Skeletal muscle tissue (tissue), 4 donors: ENCODE results near the gene GPR155. TPM values are rescaled to one million over a fixed set of nuclear protein-coding genes. Genes with fewer than 3 reads are reported as not detected.
"Not testable (repeated sequence)": the region's sequence is repeated elsewhere in the genome, so short reads cannot be mapped to it uniquely, and the experiment has no call there.

Experiments used
- H3K27ac ChIP-seq: one replicate; pipeline ENCODE4 v1.7.0; 2013; ENCODE audit warnings: mild to moderate bottlenecking, low read depth, low read length, inconsistent platforms
- H3K27me3 ChIP-seq, 3 donors: one replicate each; pipeline ENCODE4 v1.7.0; 2013; ENCODE audit warnings: low read length in 3 of 3; ENCODE audit not compliant: control insufficient read depth in 3 of 3, insufficient read depth in 3 of 3
- H3K36me3 ChIP-seq, 3 donors: one replicate each; pipeline ENCODE4 v1.7.0; 2013; ENCODE audit warnings: low read length in 3 of 3; ENCODE audit not compliant: control insufficient read depth in 3 of 3, insufficient read depth in 3 of 3
- H3K4me1 ChIP-seq, 3 donors: one replicate each; pipeline ENCODE4 v1.7.0; 2013; ENCODE audit warnings: low read length in 3 of 3, mild to moderate bottlenecking in 3 of 3; ENCODE audit not compliant: control insufficient read depth in 3 of 3, insufficient read depth in 3 of 3
- H3K4me3 ChIP-seq, 3 donors: one replicate each; pipeline ENCODE4 v1.7.0; 2013; ENCODE audit warnings: low read length in 3 of 3
- H3K9ac ChIP-seq, 3 donors: one replicate each; pipeline ENCODE4 v1.7.0; 2013; ENCODE audit warnings: low read length in 3 of 3, mild to moderate bottlenecking in 3 of 3, moderate library complexity in 2 of 3, low read depth in 1 of 3
- H3K9me3 ChIP-seq, 3 donors: one replicate each; pipeline ENCODE4 v1.7.0; 2013; ENCODE audit warnings: low read length in 3 of 3; ENCODE audit not compliant: control insufficient read depth in 3 of 3
- total RNA-seq: library from RNA; depleted of rRNA; stranded (reverse); fragments of >200 nt; gene quantifications from one replicate; pipeline ENCODE4 v1.2.3, GENCODE V29; 2014
- donor health status: Osteomylitis.

The GPR155 gene
- total RNA-seq, 1 donor from 2014 or later: 3.1 TPM

GRCh38 chr2:174439950-174440349, 46.9 kb downstream of the GPR155 start:
- peaks cover 4 to 8% (median 5%) of the 10 kb centered on the region in 3 donors for H3K4me1 ChIP-seq
- no peaks in the 10 kb centered on the region for H3K27me3 ChIP-seq
- H3K27ac ChIP-seq: no peak overlapping the region
- peaks cover 0 to 7% (median 5%) of the 10 kb centered on the region in 3 donors for H3K36me3 ChIP-seq
- no peak overlapping the region for H3K9ac ChIP-seq
- H3K9me3 ChIP-seq: no peaks in the 10 kb centered on the region
- no peak overlapping the region for H3K4me3 ChIP-seq

- Histone ChIP-seq H3K4me1 (peaks cover 4 to 8% (median 5%) of the 10 kb centered on the region in 3 donors), H3K36me3 (peaks cover 0 to 7% (median 2%) of the 10 kb centered on the region in 3 donors), H3K4me3 (no peak overlapping the region), H3K9ac (no peak overlapping the region), H3K9me3 (no peaks in the 10 kb centered on the region), H3K27ac (no peak overlapping the region), H3K27me3 (no peaks in the 10 kb centered on the region)
Measured at GRCh38 chr2:174439323-174439722, 47.5 kb downstream of the GPR155 start.

GRCh38 chr2:174438146-174438886, 48.5 kb downstream of the GPR155 start:
- H3K9me3 ChIP-seq: no peaks in the 10 kb centered on the region
- H3K27me3 ChIP-seq: no peaks in the 10 kb centered on the region
- peaks cover 0 to 11% (median 3%) of the 10 kb centered on the region in 3 donors for H3K36me3 ChIP-seq
- H3K4me1 ChIP-seq: peaks cover 4 to 8% (median 5%) of the 10 kb centered on the region in 3 donors
- no peak overlapping the region for H3K9ac ChIP-seq
- H3K27ac ChIP-seq: no peak overlapping the region
- H3K4me3 ChIP-seq: no peak overlapping the region

- peaks cover 4 to 8% (median 5%) of the 10 kb centered on the region in 3 donors for H3K4me1 ChIP-seq
- no peak overlapping the region for H3K9ac ChIP-seq
- peaks cover 0 to 8% (median 2%) of the 10 kb centered on the region in 3 donors for H3K36me3 ChIP-seq
- no peak overlapping the region for H3K27ac ChIP-seq
- H3K9me3 ChIP-seq: no peaks in the 10 kb centered on the region
- H3K27me3 ChIP-seq: no peaks in the 10 kb centered on the region
- no peak overlapping the region for H3K4me3 ChIP-seq
Measured at GRCh38 chr2:174436351-174436750, 50.5 kb downstream of the GPR155 start.

- H3K36me3 ChIP-seq: peaks cover 0 to 13% (median 5%) of the 10 kb centered on the region in 3 donors
- H3K4me1 ChIP-seq: no peaks in the 10 kb centered on the region
- H3K4me3 ChIP-seq: no peak overlapping the region
- no peak overlapping the region for H3K9ac ChIP-seq
- H3K27me3 ChIP-seq: no peaks in the 10 kb centered on the region
- no peaks in the 10 kb centered on the region for H3K9me3 ChIP-seq
- H3K27ac ChIP-seq: no peak overlapping the region
Measured at GRCh38 chr2:174431902-174432301, 54.9 kb downstream of the GPR155 start.

GRCh38 chr2:174430066-174430465, 56.8 kb downstream of the GPR155 start:
- no peak overlapping the region for H3K9ac ChIP-seq
- H3K27ac ChIP-seq: no peak overlapping the region
- H3K36me3 ChIP-seq: peaks cover 0 to 8% (median 5%) of the 10 kb centered on the region in 3 donors
- H3K9me3 ChIP-seq: no peaks in the 10 kb centered on the region
- no peak overlapping the region for H3K4me3 ChIP-seq
- no peaks in the 10 kb centered on the region for H3K27me3 ChIP-seq
- H3K4me1 ChIP-seq: no peaks in the 10 kb centered on the region

GRCh38 chr2:174428214-174428613, 58.6 kb downstream of the GPR155 start:
- H3K4me3 ChIP-seq: no peak overlapping the region
- H3K27ac ChIP-seq: no peak overlapping the region
- H3K36me3 ChIP-seq: peaks cover 0 to 9% (median 6%) of the 10 kb centered on the region in 3 donors

GRCh38 chr2:174412256-174412655, 74.6 kb downstream of the GPR155 start:
- no peak overlapping the region for H3K9ac ChIP-seq
- no peaks in the 10 kb centered on the region for H3K27me3 ChIP-seq
- peaks cover 0 to 7% (median 5%) of the 10 kb centered on the region in 3 donors for H3K36me3 ChIP-seq

More at GRCh38 chr2:174428214-174428613, 58.6 kb downstream of the GPR155 start:
- no peaks in the 10 kb centered on the region for H3K4me1 ChIP-seq
- H3K9ac ChIP-seq: no peak overlapping the region
- H3K9me3 ChIP-seq: no peaks in the 10 kb centered on the region
- H3K27me3 ChIP-seq: no peaks in the 10 kb centered on the region

GRCh38 chr2:174410039-174410438, 76.8 kb downstream of the GPR155 start:
- H3K9me3 ChIP-seq, H3K4me3 ChIP-seq, H3K36me3 ChIP-seq, H3K27me3 ChIP-seq, H3K4me1 ChIP-seq, H3K27ac ChIP-seq, H3K9ac ChIP-seq: not testable (repeated sequence)

More at GRCh38 chr2:174412256-174412655, 74.6 kb downstream of the GPR155 start:
- Histone ChIP-seq H3K4me1 (no peaks in the 10 kb centered on the region), H3K27ac (no peak overlapping the region), H3K4me3 (no peak overlapping the region), H3K9me3 (no peaks in the 10 kb centered on the region)

- no peaks in the 10 kb centered on the region for H3K9me3 ChIP-seq
- no peak overlapping the region for H3K9ac ChIP-seq
- H3K27ac ChIP-seq: no peak overlapping the region
Measured at GRCh38 chr2:174403628-174404027, 83.2 kb downstream of the GPR155 start.

More at GRCh38 chr2:174403628-174404027, 83.2 kb downstream of the GPR155 start:
- Histone ChIP-seq H3K36me3 (peaks cover 4 to 13% (median 7%) of the 10 kb centered on the region in 3 donors), H3K4me3 (no peak overlapping the region), H3K27me3 (no peaks in the 10 kb centered on the region), H3K4me1 (no peaks in the 10 kb centered on the region)
